Adipocyte (in vitro differentiated cells): Measurements from ENCODE around the gene GSG1L2.

Experiments used
- DNase-seq: peaks from one replicate; pipeline ENCODE4 v3.0.0-alpha.2; 2015; ENCODE audit warnings: low read depth
- H3K27me3 ChIP-seq: replicated peaks from 2 replicates; pipeline ENCODE4 v1.7.0; 2013; ENCODE audit warnings: mild to moderate bottlenecking, low read length, moderate library complexity; ENCODE audit not compliant: control insufficient read depth, insufficient read depth
- H3K36me3 ChIP-seq: 2 replicates; pipeline ENCODE4 v1.7.0; 2013; ENCODE audit warnings: low read length, mild to moderate bottlenecking, moderate library complexity; ENCODE audit not compliant: control insufficient read depth, insufficient read depth, severe bottlenecking
- H3K4me1 ChIP-seq: 2 replicates; pipeline ENCODE4 v1.7.0; 2013; ENCODE audit warnings: mild to moderate bottlenecking, low read length, moderate library complexity; ENCODE audit not compliant: control insufficient read depth, insufficient read depth
- H3K4me3 ChIP-seq: 2 replicates; pipeline ENCODE4 v1.7.0; 2013; ENCODE audit warnings: mild to moderate bottlenecking, low read length, moderate library complexity
- H3K9ac ChIP-seq: 2 replicates; pipeline ENCODE4 v1.7.0; 2013; ENCODE audit warnings: mild to moderate bottlenecking, low read length, moderate library complexity
- H3K9me3 ChIP-seq: 2 replicates; pipeline ENCODE4 v1.7.0; 2013; ENCODE audit warnings: mild to moderate bottlenecking, low read length, moderate library complexity; ENCODE audit not compliant: control insufficient read depth

The GSG1L2 gene

DNA sequence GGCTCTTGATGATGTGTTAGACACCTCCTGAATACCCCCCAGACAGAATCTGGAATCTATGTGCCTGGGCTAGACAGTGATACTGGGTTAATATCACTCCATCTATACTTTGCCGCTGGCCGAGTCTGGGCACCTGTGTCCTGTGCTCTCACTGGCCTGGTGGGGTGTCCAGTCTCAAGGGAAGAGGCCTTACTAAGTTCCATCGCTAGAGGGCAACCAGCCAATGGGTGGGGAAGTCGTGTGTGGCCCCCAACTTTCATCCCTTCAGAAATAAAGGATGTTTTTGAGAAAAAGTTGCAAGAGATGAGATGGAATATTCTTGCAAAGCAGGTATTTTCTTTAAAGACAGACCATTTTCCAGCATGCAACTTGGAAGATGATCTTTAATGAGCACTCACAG, 2.2 kb upstream of the GSG1L2 start:
- Histone ChIP-seq H3K27me3 (peaks cover 23% of the 10 kb centered on the region), H3K4me3 (no peak overlapping the region), H3K4me1 (peaks cover 3% of the 10 kb centered on the region), H3K9ac (no peak overlapping the region), H3K9me3 (no peaks in the 10 kb centered on the region), H3K36me3 (no peaks in the 10 kb centered on the region)
- DNase-seq, result no peak

DNA sequence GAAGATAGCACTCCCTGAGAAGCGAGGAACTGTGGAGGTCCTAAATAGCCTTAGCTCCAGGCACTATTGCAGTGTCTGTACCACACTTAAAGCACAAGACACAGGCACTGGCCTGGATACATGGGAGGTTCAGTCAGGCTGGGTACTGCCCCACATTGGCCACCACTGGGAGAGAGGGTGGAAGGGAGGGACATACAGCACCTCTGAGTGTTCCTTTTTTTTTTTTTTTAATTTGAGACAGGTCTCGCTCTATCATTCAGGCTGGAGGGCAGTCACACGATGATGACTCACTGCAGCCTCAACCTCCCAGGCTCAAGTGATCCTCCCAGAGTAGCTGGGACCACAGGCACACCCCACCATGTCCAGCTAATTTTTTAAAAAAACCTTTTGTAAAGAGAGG, 1.4 kb downstream of the GSG1L2 start:
- H3K36me3 ChIP-seq, result no peaks in the 10 kb centered on the region
- no peak overlapping the region for H3K4me3 ChIP-seq
- H3K9ac ChIP-seq, result no peak overlapping the region
- no peaks in the 10 kb centered on the region for H3K9me3 ChIP-seq
- peaks cover 33% of the 10 kb centered on the region for H3K27me3 ChIP-seq
- H3K4me1 ChIP-seq, result no peaks in the 10 kb centered on the region
- DNase-seq, result no peak

DNA sequence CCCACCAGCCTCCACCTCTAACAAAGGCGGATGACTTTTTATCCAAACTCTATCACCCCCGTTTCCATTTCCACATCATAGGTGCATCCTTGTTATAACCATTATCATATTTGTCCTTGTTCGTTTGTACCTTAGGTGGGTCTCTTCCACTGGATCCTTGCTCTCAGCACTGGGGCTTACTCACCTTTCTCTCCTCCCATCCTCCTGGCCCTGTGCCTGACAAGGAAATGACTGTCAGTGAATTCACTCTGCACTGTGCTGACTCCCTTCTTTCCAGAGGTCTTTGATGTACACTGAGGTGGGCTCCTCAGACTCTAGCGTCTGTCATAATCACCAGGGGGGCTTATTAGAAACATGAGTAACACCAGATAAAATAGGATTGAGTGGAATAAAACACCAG, 3.1 kb downstream of the GSG1L2 start:
- no peaks in the 10 kb centered on the region for H3K4me1 ChIP-seq
- DNase-seq, result no peak
- H3K9me3 ChIP-seq, result no peaks in the 10 kb centered on the region
- H3K27me3 ChIP-seq, result peaks cover 29% of the 10 kb centered on the region
- no peaks in the 10 kb centered on the region for H3K36me3 ChIP-seq
- no peak overlapping the region for H3K4me3 ChIP-seq
- no peak overlapping the region for H3K9ac ChIP-seq

DNA sequence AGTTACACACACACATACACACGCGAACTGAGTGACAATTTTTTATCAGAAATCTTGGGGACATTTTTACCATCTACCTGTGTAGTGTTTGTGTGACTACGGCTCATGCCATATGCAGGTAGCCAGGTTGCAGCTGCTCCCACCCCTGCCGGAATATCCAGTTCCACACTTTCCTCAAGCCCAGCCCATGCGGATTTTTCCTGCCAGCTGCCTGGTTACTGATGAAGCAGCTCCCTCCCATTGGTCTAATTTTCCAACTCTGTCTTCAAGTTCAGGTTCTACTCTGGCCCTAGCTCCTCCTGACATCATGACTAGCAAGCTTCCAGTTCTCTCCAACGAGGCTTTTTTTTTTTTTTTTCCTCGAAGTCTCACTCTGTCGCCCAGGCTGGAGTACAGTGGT, 4.8 kb downstream of the GSG1L2 start:
- peaks cover 21% of the 10 kb centered on the region for H3K27me3 ChIP-seq
- no peaks in the 10 kb centered on the region for H3K9me3 ChIP-seq
- H3K4me3 ChIP-seq, result no peak overlapping the region
- peak; percentile 2 for DNase-seq
- H3K9ac ChIP-seq, result no peak overlapping the region
- no peaks in the 10 kb centered on the region for H3K4me1 ChIP-seq
- H3K36me3 ChIP-seq, result no peaks in the 10 kb centered on the region

DNA sequence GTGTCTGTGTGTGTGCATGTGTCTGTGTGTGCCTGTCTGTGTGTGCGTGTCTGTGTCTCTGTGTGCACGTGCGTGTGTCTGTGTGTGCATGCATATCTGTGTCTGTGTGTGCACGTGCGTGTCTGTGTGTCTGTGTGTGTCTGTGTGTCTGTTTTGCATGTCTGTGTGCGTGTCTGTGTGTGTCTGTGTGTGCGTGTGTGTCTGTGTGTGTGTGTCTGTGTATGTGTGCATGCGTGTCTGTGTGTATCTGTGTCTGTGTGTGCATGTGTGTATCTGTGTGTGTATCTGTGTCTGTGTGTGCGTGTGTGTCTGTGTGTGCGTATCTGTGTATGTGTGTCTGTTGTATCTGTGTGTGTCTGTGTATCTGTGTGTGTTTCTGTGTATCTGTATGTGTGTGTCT, 5.4 kb downstream of the GSG1L2 start:
- no peaks in the 10 kb centered on the region for H3K9me3 ChIP-seq
- H3K36me3 ChIP-seq, result no peaks in the 10 kb centered on the region
- H3K4me3 ChIP-seq, result no peak overlapping the region
- peaks cover 17% of the 10 kb centered on the region for H3K27me3 ChIP-seq
- no peak overlapping the region for H3K9ac ChIP-seq
- no peak for DNase-seq
- H3K4me1 ChIP-seq, result no peaks in the 10 kb centered on the region

DNA sequence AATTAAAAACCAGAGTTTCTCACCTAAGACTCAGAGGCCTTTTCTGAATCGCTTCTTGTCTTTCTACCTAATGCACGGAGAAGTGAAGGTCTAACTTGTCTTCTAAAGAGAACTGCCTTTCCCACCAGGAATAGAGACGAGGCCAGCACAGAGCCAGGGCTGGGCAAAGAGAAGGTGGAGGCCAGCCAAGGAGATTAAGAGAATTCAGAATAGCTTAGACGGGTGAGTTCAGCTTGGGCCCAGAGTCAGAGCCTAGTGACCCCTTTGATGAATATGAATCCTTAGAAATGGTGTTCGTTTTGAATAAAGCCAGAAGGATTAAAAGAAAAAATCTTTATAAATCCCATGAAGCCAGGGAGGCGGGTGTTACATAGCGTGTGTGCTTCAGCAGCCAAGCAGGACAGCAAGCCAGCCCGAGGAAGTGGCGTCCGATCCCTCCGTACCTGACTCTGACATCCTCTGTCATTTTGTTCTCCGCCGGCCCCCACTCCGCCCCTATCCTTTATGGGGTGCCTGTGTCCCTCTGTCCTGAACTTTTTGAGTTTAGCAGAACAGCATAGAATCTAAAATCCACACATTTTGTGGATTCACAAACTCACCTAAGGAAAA, 7.4 kb downstream of the GSG1L2 start:
- no peak overlapping the region for H3K4me3 ChIP-seq
- no peaks in the 10 kb centered on the region for H3K4me1 ChIP-seq
- H3K27me3 ChIP-seq, result peaks cover 31% of the 10 kb centered on the region
- no peak overlapping the region for H3K9ac ChIP-seq
- DNase-seq, result no peak
- H3K36me3 ChIP-seq, result no peaks in the 10 kb centered on the region
- no peaks in the 10 kb centered on the region for H3K9me3 ChIP-seq

DNA sequence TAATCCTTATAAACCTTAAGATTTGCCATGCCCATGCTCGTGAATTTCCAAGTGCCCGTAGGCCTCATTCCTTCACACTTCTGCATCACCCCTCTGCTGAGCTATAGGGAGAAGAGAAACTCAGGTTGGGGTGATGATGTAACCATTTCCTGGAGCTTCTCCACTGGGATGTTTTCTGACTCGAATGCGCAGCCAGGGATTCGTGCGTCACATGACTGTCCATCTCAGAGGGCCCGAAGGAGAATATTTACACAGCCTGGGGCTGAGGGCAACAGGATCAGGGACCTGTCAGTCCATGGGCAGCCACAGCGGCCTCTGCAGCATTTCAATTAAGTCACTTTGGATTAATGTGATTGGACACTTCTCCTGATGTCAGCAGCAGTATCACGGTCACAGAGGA, 8.7 kb downstream of the GSG1L2 start:
- H3K4me3 ChIP-seq, result no peak overlapping the region
- no peaks in the 10 kb centered on the region for H3K36me3 ChIP-seq
- H3K9me3 ChIP-seq, result no peaks in the 10 kb centered on the region
- DNase-seq, result no peak
- H3K27me3 ChIP-seq, result peaks cover 31% of the 10 kb centered on the region
- no peak overlapping the region for H3K9ac ChIP-seq
- H3K4me1 ChIP-seq, result no peaks in the 10 kb centered on the region

DNA sequence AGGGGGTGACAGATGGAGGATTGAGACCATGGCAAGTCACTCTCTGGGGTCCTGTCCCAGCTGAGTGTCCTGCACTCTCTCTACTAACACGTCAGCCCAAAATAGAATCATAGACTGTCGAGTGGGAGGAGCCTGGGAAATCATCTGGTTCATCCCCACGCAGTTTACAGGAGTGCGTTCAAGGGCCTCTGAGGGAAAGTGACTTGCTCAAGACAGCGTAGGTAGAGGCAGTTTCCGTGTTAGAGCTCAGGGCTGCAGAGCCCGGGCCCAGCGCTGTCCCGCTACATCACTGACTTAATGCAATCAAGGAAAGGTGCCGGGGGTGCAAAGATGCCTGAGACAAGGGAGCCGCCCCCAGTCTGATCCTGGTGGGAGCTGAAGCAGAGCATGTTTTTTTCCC, 10.3 kb downstream of the GSG1L2 start:
- Histone ChIP-seq H3K36me3 (no peaks in the 10 kb centered on the region), H3K4me1 (no peaks in the 10 kb centered on the region), H3K27me3 (peaks cover 25% of the 10 kb centered on the region), H3K9ac (no peak overlapping the region), H3K4me3 (no peak overlapping the region), H3K9me3 (no peaks in the 10 kb centered on the region)
- DNase-seq, result no peak

DNA sequence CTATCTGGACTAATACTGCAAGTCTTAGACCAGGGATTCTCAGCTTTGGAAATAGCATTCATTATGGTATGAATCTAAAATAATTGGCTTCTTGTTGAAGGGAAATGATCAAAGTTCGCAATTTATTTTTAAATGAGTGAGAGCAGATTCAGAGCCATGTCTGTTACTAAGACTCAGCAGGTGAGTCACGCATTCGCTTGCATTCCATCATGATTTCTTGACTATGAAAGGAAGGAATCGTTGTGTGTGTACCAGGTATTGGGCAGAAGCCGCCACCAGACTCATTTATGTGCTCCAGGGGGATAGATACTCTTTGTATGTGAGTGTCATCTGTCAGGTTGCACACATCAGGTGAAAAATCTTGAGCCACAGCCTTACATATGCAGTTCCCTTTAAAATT, 10.8 kb downstream of the GSG1L2 start:
- no peaks in the 10 kb centered on the region for H3K4me1 ChIP-seq
- no peak overlapping the region for H3K4me3 ChIP-seq
- DNase-seq, result no peak
- no peaks in the 10 kb centered on the region for H3K9me3 ChIP-seq
- no peak overlapping the region for H3K9ac ChIP-seq
- H3K27me3 ChIP-seq, result peaks cover 23% of the 10 kb centered on the region
- no peaks in the 10 kb centered on the region for H3K36me3 ChIP-seq

DNA sequence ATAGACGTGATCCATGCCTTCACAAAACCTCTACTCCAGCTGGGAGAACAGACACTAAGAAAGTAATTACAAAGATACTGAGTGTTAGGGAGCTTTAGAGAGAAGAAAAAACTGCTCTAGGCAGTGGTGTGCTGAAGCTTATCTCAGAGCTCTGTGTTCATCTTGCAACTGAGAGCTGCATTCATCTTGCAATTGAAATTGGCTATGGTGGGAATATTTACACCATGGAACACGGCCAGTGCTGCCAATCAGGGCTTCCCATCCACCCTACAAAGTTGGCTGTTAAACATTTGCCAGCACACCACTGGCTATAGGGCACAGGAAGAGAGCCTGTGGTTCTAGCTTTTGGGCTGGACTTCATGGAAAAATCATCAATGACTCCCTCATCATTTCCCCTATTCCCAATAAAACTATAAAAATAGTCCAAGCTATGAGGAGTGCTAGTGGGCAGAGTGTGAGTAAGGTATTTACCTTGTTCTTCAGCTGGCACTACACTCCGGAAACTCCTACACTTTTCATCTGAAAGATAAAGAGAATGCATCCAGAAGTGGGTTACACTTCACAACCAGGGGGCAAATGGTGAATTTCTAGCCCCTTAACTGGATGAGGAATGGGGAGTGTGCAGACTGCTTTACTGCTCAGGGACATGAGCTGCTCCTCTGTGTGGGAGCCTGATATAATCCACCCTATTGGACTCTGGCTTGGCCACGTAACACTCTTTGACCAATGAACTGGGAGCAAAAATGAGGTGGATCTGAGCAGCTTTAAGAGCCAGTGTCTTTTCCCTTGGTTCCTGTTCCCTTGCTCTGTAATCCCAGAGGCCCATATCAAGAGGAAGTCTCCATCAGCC, 11.6 kb downstream of the GSG1L2 start:
- Histone ChIP-seq H3K36me3 (no peaks in the 10 kb centered on the region), H3K4me1 (no peaks in the 10 kb centered on the region), H3K27me3 (peaks cover 15% of the 10 kb centered on the region), H3K4me3 (no peak overlapping the region), H3K9ac (no peak overlapping the region), H3K9me3 (no peaks in the 10 kb centered on the region)
- DNase-seq, result no peak

DNA sequence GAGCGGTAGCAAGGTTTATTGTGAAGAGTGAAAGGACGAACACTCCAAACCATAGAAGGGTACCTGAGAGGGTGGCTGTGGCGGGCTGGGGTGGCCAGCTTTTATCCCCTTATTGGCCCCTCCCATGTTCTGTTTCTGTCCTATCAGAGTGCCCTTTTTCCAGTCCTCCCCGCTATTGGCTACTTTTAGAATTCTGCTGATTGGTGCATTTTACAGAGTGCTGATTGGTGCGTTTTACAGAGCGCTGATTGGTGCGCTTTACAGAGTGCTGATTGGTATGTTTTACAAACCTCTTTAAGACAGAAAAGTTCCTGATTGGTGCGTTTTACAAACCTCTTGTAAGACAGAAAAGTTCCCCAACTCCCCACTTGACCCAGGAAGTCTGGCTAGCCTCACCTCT, 12.5 kb downstream of the GSG1L2 start:
- Histone ChIP-seq H3K4me1 (no peaks in the 10 kb centered on the region), H3K9ac (no peak overlapping the region), H3K36me3 (no peaks in the 10 kb centered on the region), H3K27me3 (peaks cover 15% of the 10 kb centered on the region), H3K9me3 (peaks cover 5% of the 10 kb centered on the region), H3K4me3 (no peak overlapping the region)
- no peak for DNase-seq
